Stomach smooth muscle (tissue), 2 donors: Measurements from ENCODE around the gene NDUFAB1.
A peak's percentile ranks its signal among the peaks of the same experiment; 100 is the strongest.

Experiments
- H3K27ac ChIP-seq: one replicate; pipeline ENCODE4 v1.7.0; 2013; ENCODE audit warnings: mild to moderate bottlenecking, low read length, inconsistent platforms
- H3K27me3 ChIP-seq, 2 donors: one replicate each; pipeline ENCODE4 v1.7.0; 2013; ENCODE audit warnings: low read length in 2 of 2; ENCODE audit not compliant: insufficient read depth in 2 of 2, control insufficient read depth in 1 of 2
- H3K36me3 ChIP-seq, 2 donors: one replicate each; pipeline ENCODE4 v1.7.0; 2013; ENCODE audit warnings: low read length in 2 of 2; ENCODE audit not compliant: control insufficient read depth in 2 of 2, insufficient read depth in 2 of 2
- H3K4me1 ChIP-seq: one replicate; pipeline ENCODE4 v1.7.0; 2013; ENCODE audit warnings: low read length; ENCODE audit not compliant: control insufficient read depth, insufficient read depth
- H3K4me3 ChIP-seq, 2 donors: one replicate each; pipeline ENCODE4 v1.7.0; 2013; ENCODE audit warnings: low read length in 2 of 2
- H3K9ac ChIP-seq, 2 donors: one replicate each; pipeline ENCODE4 v1.7.0; 2013; ENCODE audit warnings: low read length in 2 of 2, mild to moderate bottlenecking in 1 of 2
- H3K9me3 ChIP-seq, 2 donors: one replicate each; pipeline ENCODE4 v1.7.0; 2013; ENCODE audit warnings: low read length in 2 of 2; ENCODE audit not compliant: control insufficient read depth in 2 of 2
- donor health status: healthy.
- donor health status: Pancreatic carcinoma.

Gene NDUFAB1

GRCh38 chr16:23570992-23571632, 25.0 kb downstream of the NDUFAB1 start:
- Histone ChIP-seq H3K36me3 (peaks cover 40 to 58% of the 10 kb centered on the region in 2 donors), H3K27ac (no peak overlapping the region)

DNA sequence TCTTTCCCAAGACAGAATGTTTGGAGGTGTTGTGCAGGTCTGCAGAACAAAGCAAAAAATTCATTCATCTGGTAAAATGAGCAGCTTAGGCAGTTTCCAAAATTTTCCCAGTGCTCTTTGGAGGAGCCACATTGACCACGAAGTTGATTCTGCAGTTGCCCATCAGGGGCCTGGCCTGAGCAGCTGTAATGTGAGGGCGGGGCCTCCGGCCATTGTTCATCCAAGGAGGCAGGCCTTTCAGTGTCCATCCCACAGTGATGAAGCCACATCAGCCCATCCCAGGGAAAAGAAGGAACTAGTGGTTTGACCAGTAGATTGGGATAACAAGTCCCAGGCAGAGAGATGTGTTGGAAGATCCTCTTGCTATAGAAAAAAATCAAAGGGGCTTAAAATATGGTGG, 28.5 kb downstream of the NDUFAB1 start:
- Histone ChIP-seq H3K27ac (no peak overlapping the region), H3K4me1 (no peaks in the 10 kb centered on the region), H3K27me3 (no peaks in the 10 kb centered on the region), H3K9ac (no peak overlapping the region), H3K4me3 (no peak overlapping the region), H3K36me3 (peaks cover 60 to 69% of the 10 kb centered on the region in 2 donors), H3K9me3 (no peaks in the 10 kb centered on the region)

More at GRCh38 chr16:23570992-23571632, 25.0 kb downstream of the NDUFAB1 start:
- Histone ChIP-seq H3K4me3 (no peak overlapping the region), H3K9ac (no peak overlapping the region), H3K27me3 (no peaks in the 10 kb centered on the region), H3K9me3 (no peaks in the 10 kb centered on the region), H3K4me1 (no peaks in the 10 kb centered on the region)

- Histone ChIP-seq H3K9me3 (no peaks in the 10 kb centered on the region), H3K4me3 (no peak overlapping the region), H3K27ac (no peak overlapping the region), H3K4me1 (no peaks in the 10 kb centered on the region), H3K27me3 (no peaks in the 10 kb centered on the region), H3K36me3 (peaks cover 62 to 68% of the 10 kb centered on the region in 2 donors), H3K9ac (no peak overlapping the region)
Measured at GRCh38 chr16:23566724-23567123, 29.4 kb downstream of the NDUFAB1 start.

- H3K27ac ChIP-seq, result no peak overlapping the region
- H3K9me3 ChIP-seq, result no peaks in the 10 kb centered on the region
- no peaks in the 10 kb centered on the region for H3K27me3 ChIP-seq
- no peaks in the 10 kb centered on the region for H3K4me1 ChIP-seq
- H3K9ac ChIP-seq, result no peak overlapping the region
- H3K36me3 ChIP-seq, result peaks cover 64 to 68% of the 10 kb centered on the region in 2 donors
- no peak overlapping the region for H3K4me3 ChIP-seq
Measured at GRCh38 chr16:23564575-23565363, 31.3 kb downstream of the NDUFAB1 start.

DNA sequence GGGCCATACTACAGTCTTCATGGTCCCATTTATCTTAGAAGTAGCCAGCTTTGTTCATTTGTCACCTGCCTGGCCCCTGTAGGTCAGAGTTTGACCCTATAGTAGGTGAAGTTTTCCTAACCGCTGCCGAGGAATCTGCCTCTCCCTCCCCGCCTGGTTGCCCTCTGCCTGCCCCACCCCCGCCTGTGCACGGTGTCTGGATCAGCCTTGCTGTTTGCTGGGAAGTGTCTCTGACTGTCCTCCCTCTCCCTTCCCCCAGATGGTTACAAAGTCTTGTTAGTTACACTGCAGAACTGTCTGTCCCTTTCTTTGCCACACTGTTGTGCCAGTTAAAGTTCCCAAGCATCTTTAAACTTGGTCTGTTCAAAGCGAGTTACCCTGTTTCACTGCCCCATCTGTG, 32.9 kb downstream of the NDUFAB1 start:
- H3K4me3 ChIP-seq, result no peak overlapping the region
- H3K27ac ChIP-seq, result no peak overlapping the region
- no peak overlapping the region for H3K9ac ChIP-seq
- H3K9me3 ChIP-seq, result no peaks in the 10 kb centered on the region
- no peaks in the 10 kb centered on the region for H3K27me3 ChIP-seq
- peaks cover 64 to 68% of the 10 kb centered on the region in 2 donors for H3K36me3 ChIP-seq
- peaks cover 14% of the 10 kb centered on the region for H3K4me1 ChIP-seq

- Histone ChIP-seq H3K9me3 (no peaks in the 10 kb centered on the region), H3K27ac (no peak overlapping the region), H3K4me1 (peaks cover 16% of the 10 kb centered on the region), H3K9ac (no peak overlapping the region), H3K36me3 (peaks cover 59 to 65% of the 10 kb centered on the region in 2 donors), H3K4me3 (no peak overlapping the region), H3K27me3 (no peaks in the 10 kb centered on the region)
Measured at GRCh38 chr16:23562505-23562904, 33.6 kb downstream of the NDUFAB1 start.

DNA sequence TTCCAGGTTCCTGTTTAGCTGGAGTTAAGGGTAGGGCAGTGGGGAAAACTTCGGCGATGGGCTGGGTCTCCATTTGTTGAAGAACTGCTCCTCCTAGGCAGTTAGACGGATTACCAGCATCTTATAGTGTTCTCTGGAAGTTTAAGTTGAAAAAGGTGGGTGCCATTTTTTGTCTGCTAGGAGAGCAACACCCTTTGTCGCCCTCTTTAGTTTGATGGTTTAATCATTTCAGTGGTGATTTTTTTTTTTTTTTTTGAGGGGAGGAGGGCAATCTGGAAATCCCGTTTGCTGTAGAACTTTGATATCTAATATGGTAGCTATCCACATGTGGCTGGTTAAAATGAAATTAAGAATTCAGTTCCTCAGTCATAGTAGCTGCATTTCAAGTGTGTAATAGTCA, 34.5 kb downstream of the NDUFAB1 start:
- peaks cover 20% of the 10 kb centered on the region for H3K4me1 ChIP-seq
- no peaks in the 10 kb centered on the region for H3K27me3 ChIP-seq
- no peaks in the 10 kb centered on the region for H3K9me3 ChIP-seq
- H3K36me3 ChIP-seq, result peaks cover 52 to 56% of the 10 kb centered on the region in 2 donors
- no peak overlapping the region for H3K4me3 ChIP-seq
- H3K27ac ChIP-seq, result no peak overlapping the region
- no peak overlapping the region for H3K9ac ChIP-seq

DNA sequence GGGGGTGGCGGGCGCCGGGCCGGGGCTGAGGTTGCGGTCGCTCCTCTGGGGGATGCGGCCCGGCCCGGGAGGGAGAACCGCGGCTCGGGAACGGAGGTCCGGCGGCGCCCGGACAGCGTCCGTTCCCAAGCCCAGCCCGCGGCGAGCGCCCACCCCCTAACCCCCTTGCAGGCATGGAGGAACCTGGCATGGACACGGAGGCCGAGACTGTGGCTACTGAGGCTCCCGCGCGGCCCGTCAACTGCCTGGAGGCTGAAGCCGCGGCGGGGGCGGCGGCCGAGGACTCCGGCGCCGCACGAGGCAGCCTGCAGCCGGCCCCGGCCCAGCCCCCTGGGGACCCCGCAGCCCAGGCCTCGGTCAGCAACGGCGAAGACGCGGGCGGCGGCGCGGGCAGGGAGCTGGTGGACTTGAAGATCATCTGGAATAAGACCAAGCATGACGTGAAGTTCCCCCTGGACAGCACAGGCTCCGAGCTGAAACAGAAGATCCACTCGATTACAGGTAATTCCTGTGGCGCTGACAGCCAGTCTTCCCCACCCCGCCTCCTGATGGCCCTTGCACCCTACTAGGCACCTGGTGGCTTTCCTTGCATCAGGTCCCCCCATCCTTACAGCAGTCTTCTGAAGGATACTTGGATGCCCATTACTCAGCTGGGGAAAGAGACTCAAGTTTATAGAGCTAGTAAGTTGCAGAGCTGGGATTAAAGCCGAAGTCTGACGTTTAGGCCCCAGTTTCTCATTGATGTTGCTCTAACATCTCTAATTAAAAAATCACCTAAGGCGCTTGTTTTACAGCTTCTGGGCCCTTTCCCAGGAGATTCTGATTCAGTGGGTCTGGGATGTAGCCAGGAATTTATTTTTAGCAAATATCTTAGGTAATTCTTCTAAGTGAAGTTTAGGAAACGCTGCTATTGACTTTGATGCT, 38.1 kb downstream of the NDUFAB1 start:
- H3K36me3 ChIP-seq, result peaks cover 24 to 32% of the 10 kb centered on the region in 2 donors
- H3K4me1 ChIP-seq, result peaks cover 22% of the 10 kb centered on the region
- H3K27me3 ChIP-seq, result no peaks in the 10 kb centered on the region
- peak overlapping the region; percentile 84 to 85 for H3K9ac ChIP-seq
- H3K27ac ChIP-seq, result peak overlapping the region; percentile 77
- no peaks in the 10 kb centered on the region for H3K9me3 ChIP-seq
- peak overlapping the region; percentile 61 to 93 for H3K4me3 ChIP-seq

- peaks cover 22 to 24% of the 10 kb centered on the region in 2 donors for H3K36me3 ChIP-seq
- no peaks in the 10 kb centered on the region for H3K27me3 ChIP-seq
- no peaks in the 10 kb centered on the region for H3K9me3 ChIP-seq
Measured at GRCh38 chr16:23556881-23557778, 39.0 kb downstream of the NDUFAB1 start, which contains the start of the genes EARS2 and UBFD1. TSS of gene EARS2 (minus strand) at chr16:23557350. CDS start at chr16:23557343, 7 bp downstream. TSS of gene UBFD1 (plus strand) at chr16:23557727. CDS start at chr16:23557743, 16 bp downstream.

More at GRCh38 chr16:23556881-23557778, 39.0 kb downstream of the NDUFAB1 start, which contains the start of the genes EARS2 and UBFD1:
- Histone ChIP-seq H3K4me3 (peak within 1 kb of the TSS; percentile 61 to 93), H3K4me1 (peaks cover 22% of the 10 kb centered on the region), H3K27ac (peak within 1 kb of the TSS; percentile 77), H3K9ac (peak within 1 kb of the TSS; percentile 84 to 85)
